ENCODE data around the gene GNG7.
"Not testable (repeated sequence)": the region's sequence is repeated elsewhere in the genome, so short reads cannot be mapped to it uniquely, and the experiment has no call there.

GNG7 gene

GRCh38 chr19:2726160-2726855 lies 23.8 kb upstream of the GNG7 start:
- no peak for DNase-seq

- DNase-seq = no peak
Measured at GRCh38 chr19:2724148-2724557, 21.7 kb upstream of the GNG7 start.

- DNase-seq = no peak
Measured at GRCh38 chr19:2723747-2724146, 21.3 kb upstream of the GNG7 start.

- DNase-seq = no peak
Measured at GRCh38 chr19:2723345-2723715, 20.8 kb upstream of the GNG7 start.

- DNase-seq = peak; percentile 14
Measured at GRCh38 chr19:2722541-2723344, 20.2 kb upstream of the GNG7 start.

GRCh38 chr19:2721570-2722540 lies 19.4 kb upstream of the GNG7 start:
- no peak for DNase-seq

GRCh38 chr19:2720777-2721569 lies 18.5 kb upstream of the GNG7 start, which contains the start of gene DIRAS1:
Gene DIRAS1, minus strand, starts transcription at chr19:2721372. Its CDS starts 3,566 bp downstream, at chr19:2717806.
- DNase-seq = no peak

GRCh38 chr19:2719920-2720776 lies 17.7 kb upstream of the GNG7 start:
- peak; percentile 46 for DNase-seq

GRCh38 chr19:2719232-2719735 lies 16.8 kb upstream of the GNG7 start:
- DNase-seq = no peak

- no peak for DNase-seq
Measured at GRCh38 chr19:2717638-2718541, 15.4 kb upstream of the GNG7 start.

- DNase-seq = no peak
Measured at GRCh38 chr19:2716722-2717637, 14.5 kb upstream of the GNG7 start.

GRCh38 chr19:2716275-2716650 lies 13.8 kb upstream of the GNG7 start:
- DNase-seq = no peak

GRCh38 chr19:2715470-2716274 lies 13.2 kb upstream of the GNG7 start:
- no peak for DNase-seq

GRCh38 chr19:2714531-2715269 lies 12.2 kb upstream of the GNG7 start:
- no peak for DNase-seq

- DNase-seq = not testable (repeated sequence)
Measured at GRCh38 chr19:2714102-2714501, 11.6 kb upstream of the GNG7 start.

- DNase-seq = not testable (repeated sequence)
Measured at GRCh38 chr19:2713170-2713569, 10.7 kb upstream of the GNG7 start.

- DNase-seq = no peak
Measured at GRCh38 chr19:2711875-2712205, 9.3 kb upstream of the GNG7 start.
